ENCODE measurements around the gene SURF6.

SURF6 gene

DNA sequence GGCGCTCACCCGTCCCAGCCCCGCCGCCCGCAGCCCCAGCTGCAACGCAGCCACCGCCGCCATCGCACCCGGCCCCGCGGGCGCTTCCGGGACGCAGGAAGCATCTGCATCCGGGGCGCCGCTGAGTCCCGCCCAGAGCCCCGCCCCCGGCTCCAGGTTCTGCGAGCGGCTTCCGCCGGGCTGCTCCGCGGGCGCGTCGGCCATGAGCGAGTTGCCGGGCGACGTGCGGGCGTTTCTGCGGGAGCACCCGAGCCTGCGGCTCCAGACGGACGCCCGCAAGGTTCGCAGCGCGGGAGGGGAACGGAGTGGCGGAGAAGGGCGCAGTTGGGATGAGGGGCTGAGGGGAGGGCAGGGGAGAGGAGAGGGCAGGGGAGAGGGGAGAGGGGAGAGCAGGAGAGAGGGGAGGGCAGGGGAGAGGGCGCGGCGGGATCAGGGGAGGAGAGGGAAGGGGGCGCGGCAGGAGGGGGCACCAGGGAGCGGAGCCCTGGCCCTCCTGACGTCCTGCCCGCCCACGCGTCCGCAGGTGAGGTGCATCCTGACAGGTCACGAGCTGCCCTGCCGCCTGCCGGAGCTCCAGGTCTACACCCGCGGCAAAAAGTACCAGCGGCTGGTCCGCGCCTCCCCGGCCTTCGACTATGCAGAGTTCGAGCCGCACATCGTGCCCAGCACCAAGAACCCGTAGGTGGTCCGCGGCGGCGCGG, 20.6 kb upstream of the SURF6 start, which contains the start of the genes SURF1 and SURF2:
TSS of gene SURF1 (minus strand) at position 97 of the 701 bp plus-strand sequence. CDS start at position 63, 34 bp downstream.
TSS of gene SURF2 (plus strand) at position 160 of the 701 bp plus-strand sequence. CDS start at position 203, 43 bp downstream.
- peak within 1 kb of the TSS; percentile 84 for H3K27ac ChIP-seq (replicated peaks)
- H3K4me3 ChIP-seq (replicated peaks; ENCODE audit: insufficient read depth, low read length) = peak within 1 kb of the TSS; percentile 70
- H3K27me3 ChIP-seq (ENCODE audit: insufficient read depth, poor library complexity, severe bottlenecking) = no peaks in the 10 kb centered on the region
- TF ChIP-seq POLR2AphosphoS5 (IDR thresholded peaks at IDR 0.05; ENCODE audit: low read depth) (peak; percentile 69; the same call in 1 of the 2 replicates), GABPA (IDR thresholded peaks at IDR 0.05; ENCODE audit: low read depth) (peak; percentile 85), SPI1 (IDR thresholded peaks at IDR 0.05; ENCODE audit: borderline replicate concordance, low read depth) (no peak)
- peak in 1 of 2 experiments; percentile 87 for DNase-seq (ENCODE audit: low read depth in 1 of 2, low spot score in 1 of 2)

DNA sequence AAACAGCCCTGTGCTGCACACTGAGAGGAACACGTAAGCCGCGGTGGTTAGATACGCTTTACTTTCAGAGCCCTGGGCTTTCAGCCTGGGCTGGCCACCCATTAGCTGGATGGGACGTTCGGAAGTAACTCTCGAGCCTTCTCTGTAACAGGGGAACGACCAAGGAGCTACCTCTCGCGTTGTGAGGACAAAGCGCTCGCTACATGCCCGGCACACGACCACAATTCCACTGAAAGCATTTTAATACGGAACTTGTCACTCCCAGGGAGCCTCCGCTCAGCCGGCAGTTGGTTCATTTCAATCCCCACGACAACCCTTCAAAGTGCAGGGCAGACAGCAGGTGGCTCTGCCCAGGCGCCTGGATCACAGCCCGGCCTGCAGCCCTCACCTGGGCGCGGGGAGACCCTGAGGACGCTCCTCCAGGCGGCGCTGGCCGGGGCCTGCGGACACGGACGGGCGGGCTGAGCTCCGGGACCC, 19.9 kb upstream of the SURF6 start:
- DNase-seq (ENCODE audit: low read depth in 1 of 2, low spot score in 1 of 2) = no peak
- Histone ChIP-seq H3K27me3 (ENCODE audit: insufficient read depth, poor library complexity, severe bottlenecking) (no peaks in the 10 kb centered on the region), H3K4me3 (replicated peaks; ENCODE audit: insufficient read depth, low read length) (peak overlapping the region; percentile 70), H3K27ac (replicated peaks) (peak overlapping the region; percentile 84)
- TF ChIP-seq GABPA (IDR thresholded peaks at IDR 0.05; ENCODE audit: low read depth) (no peak), POLR2AphosphoS5 (IDR thresholded peaks at IDR 0.05; ENCODE audit: low read depth) (no peak), SPI1 (IDR thresholded peaks at IDR 0.05; ENCODE audit: borderline replicate concordance, low read depth) (no peak)
- TF ChIP-seq, protein P1, sequence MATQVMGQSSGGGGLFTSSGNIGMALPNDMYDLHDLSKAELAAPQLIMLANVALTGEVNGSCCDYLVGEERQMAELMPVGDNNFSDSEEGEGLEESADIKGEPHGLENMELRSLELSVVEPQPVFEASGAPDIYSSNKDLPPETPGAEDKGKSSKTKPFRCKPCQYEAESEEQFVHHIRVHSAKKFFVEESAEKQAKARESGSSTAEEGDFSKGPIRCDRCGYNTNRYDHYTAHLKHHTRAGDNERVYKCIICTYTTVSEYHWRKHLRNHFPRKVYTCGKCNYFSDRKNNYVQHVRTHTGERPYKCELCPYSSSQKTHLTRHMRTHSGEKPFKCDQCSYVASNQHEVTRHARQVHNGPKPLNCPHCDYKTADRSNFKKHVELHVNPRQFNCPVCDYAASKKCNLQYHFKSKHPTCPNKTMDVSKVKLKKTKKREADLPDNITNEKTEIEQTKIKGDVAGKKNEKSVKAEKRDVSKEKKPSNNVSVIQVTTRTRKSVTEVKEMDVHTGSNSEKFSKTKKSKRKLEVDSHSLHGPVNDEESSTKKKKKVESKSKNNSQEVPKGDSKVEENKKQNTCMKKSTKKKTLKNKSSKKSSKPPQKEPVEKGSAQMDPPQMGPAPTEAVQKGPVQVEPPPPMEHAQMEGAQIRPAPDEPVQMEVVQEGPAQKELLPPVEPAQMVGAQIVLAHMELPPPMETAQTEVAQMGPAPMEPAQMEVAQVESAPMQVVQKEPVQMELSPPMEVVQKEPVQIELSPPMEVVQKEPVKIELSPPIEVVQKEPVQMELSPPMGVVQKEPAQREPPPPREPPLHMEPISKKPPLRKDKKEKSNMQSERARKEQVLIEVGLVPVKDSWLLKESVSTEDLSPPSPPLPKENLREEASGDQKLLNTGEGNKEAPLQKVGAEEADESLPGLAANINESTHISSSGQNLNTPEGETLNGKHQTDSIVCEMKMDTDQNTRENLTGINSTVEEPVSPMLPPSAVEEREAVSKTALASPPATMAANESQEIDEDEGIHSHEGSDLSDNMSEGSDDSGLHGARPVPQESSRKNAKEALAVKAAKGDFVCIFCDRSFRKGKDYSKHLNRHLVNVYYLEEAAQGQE (IDR thresholded peaks at IDR 0.05; ENCODE audit: insufficient replicate concordance, low read depth) = no peak

DNA sequence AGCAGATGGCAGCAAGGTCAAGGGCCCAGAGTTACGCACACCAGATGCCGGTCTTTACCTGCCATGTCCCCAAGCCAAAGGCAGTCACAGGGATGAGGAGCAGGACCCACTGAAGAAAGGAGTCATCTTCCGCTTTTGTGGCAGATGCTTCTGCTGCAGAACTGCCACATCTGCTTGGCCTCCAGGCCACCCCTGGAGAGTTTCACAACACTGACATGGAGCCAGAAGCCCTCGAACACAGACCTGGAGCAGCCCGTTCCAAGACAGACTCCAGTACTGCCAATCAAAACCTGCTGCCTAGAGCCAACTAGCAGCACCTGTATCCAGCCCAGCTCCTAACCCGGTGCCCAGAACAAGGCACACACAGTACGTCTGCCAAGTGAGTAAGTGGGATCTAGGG, 18.8 kb upstream of the SURF6 start:
- DNase-seq (ENCODE audit: low read depth in 1 of 2, low spot score in 1 of 2) = peak in 1 of 2 experiments; percentile 91
- Histone ChIP-seq H3K27me3 (ENCODE audit: insufficient read depth, poor library complexity, severe bottlenecking) (no peaks in the 10 kb centered on the region), H3K4me3 (replicated peaks; ENCODE audit: insufficient read depth, low read length) (no peak overlapping the region), H3K27ac (replicated peaks) (peak overlapping the region; percentile 84)
- TF ChIP-seq, protein P2, sequence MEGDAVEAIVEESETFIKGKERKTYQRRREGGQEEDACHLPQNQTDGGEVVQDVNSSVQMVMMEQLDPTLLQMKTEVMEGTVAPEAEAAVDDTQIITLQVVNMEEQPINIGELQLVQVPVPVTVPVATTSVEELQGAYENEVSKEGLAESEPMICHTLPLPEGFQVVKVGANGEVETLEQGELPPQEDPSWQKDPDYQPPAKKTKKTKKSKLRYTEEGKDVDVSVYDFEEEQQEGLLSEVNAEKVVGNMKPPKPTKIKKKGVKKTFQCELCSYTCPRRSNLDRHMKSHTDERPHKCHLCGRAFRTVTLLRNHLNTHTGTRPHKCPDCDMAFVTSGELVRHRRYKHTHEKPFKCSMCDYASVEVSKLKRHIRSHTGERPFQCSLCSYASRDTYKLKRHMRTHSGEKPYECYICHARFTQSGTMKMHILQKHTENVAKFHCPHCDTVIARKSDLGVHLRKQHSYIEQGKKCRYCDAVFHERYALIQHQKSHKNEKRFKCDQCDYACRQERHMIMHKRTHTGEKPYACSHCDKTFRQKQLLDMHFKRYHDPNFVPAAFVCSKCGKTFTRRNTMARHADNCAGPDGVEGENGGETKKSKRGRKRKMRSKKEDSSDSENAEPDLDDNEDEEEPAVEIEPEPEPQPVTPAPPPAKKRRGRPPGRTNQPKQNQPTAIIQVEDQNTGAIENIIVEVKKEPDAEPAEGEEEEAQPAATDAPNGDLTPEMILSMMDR (IDR thresholded peaks at IDR 0.05; ENCODE audit: insufficient read depth, low read length) = no peak
- TF ChIP-seq POLR2AphosphoS5 (IDR thresholded peaks at IDR 0.05; ENCODE audit: low read depth) = peak; percentile 81
- TF ChIP-seq, protein P1 (IDR thresholded peaks at IDR 0.05; ENCODE audit: insufficient replicate concordance, low read depth) = no peak
- peak; percentile 58; the same call in 1 of the 2 replicates for TF ChIP-seq SPI1 (IDR thresholded peaks at IDR 0.05; ENCODE audit: borderline replicate concordance, low read depth)
- no peak for TF ChIP-seq GABPA (IDR thresholded peaks at IDR 0.05; ENCODE audit: low read depth)

DNA sequence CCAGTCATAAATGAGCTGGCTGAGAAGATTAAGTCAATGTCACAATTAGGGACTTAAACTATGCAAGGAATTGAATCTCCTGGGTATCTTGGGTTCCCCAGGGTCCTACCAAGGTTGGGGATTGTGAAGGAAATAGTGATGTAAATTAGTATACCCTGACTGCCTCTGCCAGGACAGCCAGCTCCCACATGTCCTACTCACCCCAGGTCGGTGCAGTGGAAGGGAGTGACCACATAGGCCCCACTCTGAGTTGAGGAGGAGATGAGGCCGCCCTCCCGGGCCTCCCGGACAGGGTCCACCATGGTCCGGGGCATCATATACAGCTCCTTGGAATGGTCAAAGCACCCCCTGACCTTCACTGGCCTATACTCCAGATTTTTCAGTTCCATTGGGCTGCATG, 17.6 kb upstream of the SURF6 start:
- Histone ChIP-seq H3K27me3 (ENCODE audit: insufficient read depth, poor library complexity, severe bottlenecking) (no peaks in the 10 kb centered on the region), H3K27ac (replicated peaks) (no peak overlapping the region), H3K4me3 (replicated peaks; ENCODE audit: insufficient read depth, low read length) (no peak overlapping the region)
- no peak for DNase-seq (ENCODE audit: low read depth in 1 of 2, low spot score in 1 of 2)
- TF ChIP-seq POLR2AphosphoS5 (IDR thresholded peaks at IDR 0.05; ENCODE audit: low read depth) = peak; percentile 41; the same call in 1 of the 2 replicates
- TF ChIP-seq, protein P1 (IDR thresholded peaks at IDR 0.05; ENCODE audit: insufficient replicate concordance, low read depth) = no peak

Measured in HL-60 (cell line).